NCI-H226 (cell line): ENCODE results near the gene IFIT1.
"Not testable (repeated sequence)": the region's sequence is repeated elsewhere in the genome, so short reads cannot be mapped to it uniquely, and the experiment has no call there.

Experiments used
- DNase-seq: peaks from one replicate; pipeline ENCODE4 v3.0.0-alpha.2; 2015

Gene IFIT1

DNA sequence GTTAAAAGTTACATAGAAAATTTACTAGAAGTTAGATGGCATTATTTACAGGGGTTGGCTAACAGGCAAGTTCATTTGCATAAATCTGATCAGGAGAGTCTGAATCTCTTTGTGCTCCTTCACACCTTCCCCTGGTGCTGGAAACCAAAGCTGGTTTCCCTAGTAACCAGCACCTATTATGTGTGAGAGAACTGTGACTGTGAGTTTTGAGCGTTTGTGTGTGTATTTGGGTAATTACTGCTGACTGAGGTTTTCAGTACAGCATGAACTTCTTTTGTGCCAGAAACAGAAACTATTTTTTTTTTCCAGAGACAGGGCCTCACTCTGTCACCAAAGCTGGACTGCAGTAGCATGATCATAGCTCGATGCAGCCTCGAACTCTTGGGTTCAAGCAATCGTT, 24.9 kb upstream of the IFIT1 start:
- no peak for DNase-seq

DNA sequence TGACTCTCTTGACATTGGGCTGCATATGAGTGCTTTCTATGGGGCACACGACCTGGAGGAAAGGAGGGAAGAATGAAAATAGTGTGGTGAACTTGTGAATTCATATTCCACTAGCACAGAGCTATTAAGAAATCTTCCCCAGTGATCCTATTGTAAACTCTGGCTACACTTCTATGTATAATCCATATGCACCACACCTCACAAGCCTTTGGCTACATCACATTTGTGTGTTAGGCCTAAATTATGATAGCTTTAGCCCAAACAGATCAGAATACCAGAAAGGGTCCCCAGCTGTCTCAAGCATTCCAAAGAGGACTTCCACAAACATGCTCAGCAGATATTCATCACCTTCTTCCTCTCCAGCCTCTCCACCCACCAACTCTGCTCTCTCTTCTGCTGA, 24.3 kb upstream of the IFIT1 start:
- DNase-seq: no peak

- DNase-seq: no peak
These were observed 23.0 kb upstream of the IFIT1 start for GRCh38 chr10:89369156-89370105.

DNA sequence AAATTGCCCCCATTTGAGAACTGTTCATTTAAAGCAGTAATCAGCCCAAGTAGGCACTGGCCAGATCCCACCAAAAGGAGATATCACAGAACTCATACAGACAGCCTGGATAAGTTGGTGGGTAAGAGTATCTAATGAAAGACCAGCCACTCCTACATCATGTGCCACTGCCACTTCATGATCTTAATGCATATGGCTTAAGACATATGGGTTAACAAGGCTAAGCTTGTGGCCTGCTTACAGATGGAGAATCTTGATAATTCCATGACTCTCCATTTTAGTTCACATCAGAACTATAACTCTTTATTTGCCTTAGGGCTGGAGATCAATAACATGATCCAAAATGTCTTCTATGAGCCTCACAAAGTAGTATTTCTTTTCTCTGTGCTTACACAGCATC, 21.3 kb upstream of the IFIT1 start:
- no peak for DNase-seq

DNA sequence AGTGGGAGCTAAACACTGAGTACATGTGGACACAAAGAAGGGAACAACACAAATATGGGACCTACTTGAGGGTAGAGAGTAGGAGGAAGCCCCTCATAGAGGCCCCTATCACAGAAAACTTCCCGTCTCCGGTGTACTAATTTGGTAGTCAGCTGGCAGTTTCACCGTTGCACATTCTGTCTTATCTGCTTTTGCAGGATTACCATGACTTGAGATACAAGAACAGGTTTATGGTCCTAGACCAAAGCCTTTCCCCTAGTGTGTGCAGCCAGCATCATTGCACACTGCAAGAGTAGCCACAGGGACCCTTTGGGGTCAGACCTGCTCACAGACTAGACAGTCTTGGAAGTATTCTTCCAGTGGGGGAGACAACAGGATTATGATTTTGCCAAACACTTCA, 20.4 kb upstream of the IFIT1 start:
- no peak for DNase-seq

- peak; percentile 18 for DNase-seq
These were observed 18.3 kb upstream of the IFIT1 start for GRCh38 chr10:89373916-89374711.

GRCh38 chr10:89374713-89375141, 17.7 kb upstream of the IFIT1 start:
- DNase-seq: no peak

- no peak for DNase-seq
These were observed 14.5 kb upstream of the IFIT1 start, which contains the start of gene IFIT1B for GRCh38 chr10:89377705-89378637. Gene IFIT1B (plus strand): TSS chr10:89378056. CDS start chr10:89378136, 80 bp downstream.

- DNase-seq: no peak
These were observed 13.3 kb upstream of the IFIT1 start for GRCh38 chr10:89379103-89379502.

DNA sequence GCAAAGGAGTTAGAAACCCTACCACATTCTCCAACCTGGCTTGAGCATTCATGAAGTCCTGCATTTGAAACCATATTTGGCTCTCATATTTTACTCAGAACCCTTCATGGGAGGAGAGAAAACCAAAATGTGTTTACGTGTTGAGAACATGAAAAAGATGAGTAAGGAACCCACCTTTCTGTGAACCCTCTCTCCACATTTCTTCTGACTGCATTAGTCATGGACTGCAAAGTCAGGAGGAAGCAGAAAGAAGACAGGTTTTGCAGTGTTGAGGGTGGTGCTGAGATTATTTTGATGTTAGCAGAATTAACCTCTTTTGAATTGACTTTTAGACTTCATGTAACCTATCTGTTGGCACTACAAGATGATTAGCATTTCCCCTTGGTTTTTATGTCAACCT, 9.7 kb upstream of the IFIT1 start:
- DNase-seq: no peak

DNA sequence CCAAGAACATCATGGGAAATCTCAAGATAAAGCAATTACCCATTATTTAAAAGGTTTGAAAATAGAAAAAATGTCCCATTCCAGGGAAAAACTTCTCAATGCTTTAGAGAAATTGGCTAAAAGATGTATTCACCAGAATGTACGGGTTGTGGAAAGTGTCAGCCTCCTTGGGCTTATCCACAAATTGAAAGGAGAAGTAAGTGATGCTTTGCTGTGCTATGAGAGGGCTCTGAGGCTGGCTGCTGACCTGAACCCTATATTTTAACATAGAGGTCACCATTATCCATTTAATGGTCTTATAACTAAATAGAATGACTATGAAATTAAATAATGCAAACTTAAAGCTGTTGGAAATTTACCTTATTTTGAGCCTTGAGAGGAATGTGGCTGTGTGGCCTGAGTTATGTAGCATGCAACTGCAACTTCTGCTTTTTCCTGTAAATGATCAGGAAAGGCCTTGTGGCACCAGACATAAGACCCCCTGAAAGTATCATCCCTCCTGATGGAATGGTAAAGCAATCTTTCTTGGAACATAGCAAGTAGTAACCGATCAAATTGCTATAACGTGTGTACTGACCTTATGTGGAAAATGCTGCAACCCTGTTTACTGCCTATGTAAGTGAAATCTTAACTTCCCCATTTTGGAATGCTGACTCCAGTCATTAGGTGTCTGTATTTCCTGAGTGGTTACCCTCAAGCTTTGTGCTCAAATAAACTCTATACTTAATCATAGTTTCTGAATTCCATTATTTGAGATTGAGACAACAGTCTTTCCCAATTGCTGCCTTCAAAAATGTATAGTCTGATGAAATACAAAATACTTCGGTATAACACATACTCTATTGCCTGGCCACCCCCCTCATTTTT, 7.7 kb upstream of the IFIT1 start:
- DNase-seq: no peak

- DNase-seq: no peak
These were observed 3.6 kb upstream of the IFIT1 start for GRCh38 chr10:89388806-89389205.

DNA sequence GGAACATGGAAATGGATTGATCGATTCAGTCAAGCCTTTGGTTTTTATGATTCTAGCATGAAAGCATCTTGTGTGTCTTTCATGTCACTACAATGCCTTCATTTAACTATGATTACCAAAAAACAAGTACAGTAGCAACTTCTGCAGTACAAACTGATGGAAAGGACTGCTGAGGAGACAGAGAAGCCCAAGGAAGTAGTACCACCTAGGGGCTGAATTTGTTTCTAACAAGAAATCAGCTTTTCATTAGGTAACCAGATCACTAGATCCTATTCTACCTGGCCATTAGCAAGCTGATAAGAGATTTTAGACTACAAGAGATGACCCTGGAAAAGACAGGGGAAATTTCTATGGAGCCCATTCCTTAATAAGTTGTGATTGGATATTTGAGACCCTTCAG, 3.2 kb upstream of the IFIT1 start:
- DNase-seq: peak; percentile 7

- DNase-seq: peak; percentile 6
These were observed 1.8 kb upstream of the IFIT1 start for GRCh38 chr10:89390476-89391225.

DNA sequence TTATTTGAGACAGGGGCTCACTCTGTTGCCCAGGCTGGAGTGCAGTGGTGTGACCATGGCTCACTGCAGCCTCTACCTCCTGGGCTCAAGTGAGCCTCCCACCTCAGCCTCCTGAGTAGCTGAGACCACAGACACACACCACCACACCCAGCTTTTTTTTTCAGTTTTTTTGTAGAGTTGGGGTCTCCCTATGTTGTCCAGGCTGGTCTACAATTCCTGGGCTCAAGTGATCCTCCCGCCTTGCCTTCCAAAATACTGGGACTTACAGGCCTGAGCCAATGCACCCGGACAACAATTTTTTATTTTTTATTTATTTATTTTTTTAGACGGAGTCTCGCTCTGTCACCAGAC, 1.2 kb upstream of the IFIT1 start:
- DNase-seq: not testable (repeated sequence)

GRCh38 chr10:89392974-89393373, 551 bp downstream of the IFIT1 start:
- DNase-seq: peak; percentile 56

- no peak for DNase-seq
These were observed 1.5 kb downstream of the IFIT1 start for GRCh38 chr10:89393898-89394297.

GRCh38 chr10:89395141-89395540, 2.7 kb downstream of the IFIT1 start:
- DNase-seq: no peak

DNA sequence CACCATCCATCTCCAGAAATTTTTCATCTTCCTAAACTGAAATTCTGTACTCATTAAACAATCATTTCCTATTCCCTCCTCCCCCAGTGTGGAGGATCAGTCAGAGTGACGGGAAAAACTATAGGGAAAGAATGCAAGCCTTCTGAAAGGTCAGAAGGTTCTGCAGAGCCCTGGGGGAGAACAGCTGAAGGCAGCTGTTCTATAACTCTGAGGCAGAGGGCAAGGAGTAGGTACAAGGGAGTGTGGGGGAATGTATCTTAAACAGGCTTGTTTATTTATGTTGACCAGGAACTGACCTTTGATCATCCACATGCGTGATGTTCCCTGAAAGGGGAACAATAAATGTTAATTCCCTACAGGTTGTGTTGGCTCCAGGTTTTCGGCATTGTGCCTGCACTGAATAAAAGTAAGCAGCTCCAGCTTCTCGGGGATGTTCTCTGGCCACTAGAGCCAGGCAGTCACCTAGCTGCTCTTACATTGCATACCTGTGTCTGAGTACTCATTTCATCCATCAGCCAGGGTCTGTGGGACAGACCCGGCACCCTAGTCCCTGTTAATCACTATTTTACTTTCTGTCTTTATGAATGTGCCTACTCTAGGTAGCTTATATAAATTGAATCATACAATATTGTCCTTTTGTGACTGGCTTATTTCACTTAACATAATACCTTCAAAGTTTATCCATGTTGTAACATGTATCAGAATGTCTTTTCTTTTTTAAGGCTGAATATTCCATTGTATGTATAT, 5.8 kb downstream of the IFIT1 start:
- peak; percentile 64 for DNase-seq

DNA sequence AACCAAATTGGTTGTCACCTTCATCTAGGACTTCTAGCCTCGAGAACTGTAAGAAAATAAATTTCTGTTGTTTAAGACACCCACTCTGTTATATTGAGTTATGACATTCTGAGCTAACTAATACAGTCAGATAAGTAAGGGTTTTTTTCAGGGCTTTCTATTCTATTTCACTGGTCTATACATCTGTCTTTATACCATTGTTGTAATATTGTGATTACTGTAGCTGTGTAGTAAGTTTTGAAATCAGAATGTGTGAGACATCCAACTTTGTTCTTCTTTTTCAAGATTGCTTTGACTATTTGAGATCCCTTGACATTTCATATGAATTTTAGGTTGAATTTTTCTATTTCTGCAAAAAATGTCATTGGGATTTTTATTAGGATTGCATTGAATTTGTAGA, 7.5 kb downstream of the IFIT1 start:
- DNase-seq: no peak
